HG02759 (cell line): Measurements from ENCODE around the gene SMYD3.

Source experiments
- ATAC-seq: cut with Tn5 transposase; IDR thresholded peaks from one replicate; pipeline ENCODE4 v1.9.1; 2021; ENCODE audit warnings: mild to moderate bottlenecking, moderate library complexity; ENCODE audit not compliant: unreplicated experiment

SMYD3 gene

GRCh38 chr1:246221485-246222255 lies 285.4 kb downstream of the SMYD3 start:
- ATAC-seq, result no peak

DNA sequence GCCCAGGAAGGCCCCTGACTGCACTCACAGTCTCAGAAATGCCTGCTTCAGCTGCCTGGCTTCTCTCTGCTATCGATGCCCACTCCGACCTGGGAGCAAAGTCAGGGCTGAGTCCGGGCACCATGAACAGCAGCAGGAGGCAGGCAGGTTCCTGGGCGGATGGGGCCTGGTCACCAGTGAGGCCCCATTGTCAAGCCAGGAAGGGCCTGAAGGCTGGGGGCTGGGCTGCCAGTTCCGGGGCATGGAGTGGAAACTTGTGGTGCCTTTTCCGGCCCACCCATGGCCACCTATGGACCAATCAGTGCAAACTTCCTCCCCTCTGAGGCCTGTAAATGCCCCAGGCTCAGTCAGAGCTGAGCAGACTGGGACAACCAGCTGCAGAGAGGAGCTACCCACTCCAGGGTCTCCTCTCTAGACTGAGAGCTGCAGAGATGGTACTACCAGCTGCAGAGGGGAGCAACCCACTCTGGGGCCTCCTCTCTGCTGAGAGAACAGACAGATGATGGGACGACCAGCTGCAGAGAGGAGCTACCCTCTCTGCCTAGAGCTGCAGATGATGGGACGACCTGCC lies 286.5 kb downstream of the SMYD3 start:
- no peak for ATAC-seq

DNA sequence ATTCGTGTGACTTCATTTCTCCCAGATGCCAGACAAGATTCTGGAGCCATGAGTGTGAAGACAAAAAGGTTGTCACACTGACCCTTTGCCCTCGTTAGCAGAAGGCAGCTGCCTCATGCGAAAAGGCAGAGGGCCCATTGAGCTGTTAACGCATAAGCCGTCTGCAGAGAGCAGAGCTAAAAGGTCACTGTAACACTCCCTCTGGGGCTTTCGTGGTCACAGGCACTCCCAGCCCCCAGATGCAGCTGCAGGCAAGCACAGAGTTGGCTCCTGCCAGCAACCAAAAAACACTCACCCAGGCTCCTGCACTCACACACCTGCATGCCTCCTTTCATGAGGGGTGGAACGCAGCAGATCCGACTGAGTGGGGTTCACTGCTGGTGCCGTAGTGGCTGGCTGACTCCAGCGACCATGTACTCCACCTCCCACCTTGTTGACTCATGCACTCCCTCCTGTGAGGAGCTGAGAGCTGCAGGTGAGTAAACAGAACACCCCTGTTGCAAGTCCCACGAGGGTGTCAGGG lies 287.5 kb downstream of the SMYD3 start:
- peak; percentile 69 for ATAC-seq

GRCh38 chr1:246218686-246219085 lies 288.4 kb downstream of the SMYD3 start:
- no peak for ATAC-seq

DNA sequence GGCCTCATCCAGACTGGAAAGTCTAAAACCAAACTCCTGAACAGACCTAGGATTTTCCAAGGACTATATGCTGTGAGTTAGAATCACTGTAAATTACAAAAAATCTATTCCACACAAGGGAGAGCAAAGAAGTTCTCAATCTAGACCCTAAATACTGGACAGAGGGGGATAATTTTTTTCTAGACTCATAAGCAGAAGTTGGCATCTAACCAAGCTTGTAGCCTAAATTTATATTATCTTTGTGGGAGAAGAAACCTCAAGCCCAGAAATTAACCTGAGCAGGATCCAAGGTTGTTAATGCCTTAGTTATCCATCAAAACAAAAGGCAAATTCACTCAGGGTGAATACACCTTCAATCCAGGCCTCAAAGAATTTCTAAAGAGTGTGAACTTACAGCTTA lies 290.2 kb downstream of the SMYD3 start:
- no peak for ATAC-seq

GRCh38 chr1:246215510-246215903 lies 291.6 kb downstream of the SMYD3 start:
- ATAC-seq, result no peak

DNA sequence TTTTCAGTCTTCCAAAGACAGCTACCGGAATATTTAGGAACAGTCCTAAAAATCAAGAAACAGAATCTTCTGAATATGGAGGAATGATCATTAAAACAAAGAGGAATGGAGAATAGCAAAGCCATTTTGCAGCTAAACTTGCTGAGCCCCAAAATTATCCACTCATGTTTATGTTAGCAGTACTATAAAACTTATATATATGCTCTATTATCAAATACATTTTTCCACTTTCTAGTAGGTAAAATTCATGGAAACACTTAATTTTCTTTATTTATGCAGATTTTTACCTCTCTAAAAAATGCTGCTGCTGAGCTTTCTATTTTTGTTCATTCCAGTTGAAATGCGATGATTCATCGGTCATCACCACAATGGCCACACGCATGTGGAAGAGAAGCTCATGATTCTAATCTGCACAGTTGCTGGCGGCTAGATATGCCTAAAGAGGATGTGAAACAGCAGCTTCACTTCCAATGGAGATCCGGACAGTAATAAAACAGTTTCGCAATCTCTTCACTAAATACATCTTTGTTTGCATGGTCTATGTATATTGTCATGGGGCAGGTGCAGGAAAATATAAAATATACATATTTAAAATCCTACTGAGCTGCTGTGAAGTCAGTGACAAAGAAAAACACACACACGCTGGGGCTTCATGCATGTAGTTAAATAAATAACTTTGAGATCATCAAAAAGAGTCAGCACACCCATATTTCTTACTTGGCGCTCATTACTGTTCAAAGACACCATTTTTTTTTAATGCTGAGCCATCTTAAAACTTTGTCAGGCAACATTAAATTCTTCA lies 292.2 kb downstream of the SMYD3 start:
- ATAC-seq, result peak; percentile 86

DNA sequence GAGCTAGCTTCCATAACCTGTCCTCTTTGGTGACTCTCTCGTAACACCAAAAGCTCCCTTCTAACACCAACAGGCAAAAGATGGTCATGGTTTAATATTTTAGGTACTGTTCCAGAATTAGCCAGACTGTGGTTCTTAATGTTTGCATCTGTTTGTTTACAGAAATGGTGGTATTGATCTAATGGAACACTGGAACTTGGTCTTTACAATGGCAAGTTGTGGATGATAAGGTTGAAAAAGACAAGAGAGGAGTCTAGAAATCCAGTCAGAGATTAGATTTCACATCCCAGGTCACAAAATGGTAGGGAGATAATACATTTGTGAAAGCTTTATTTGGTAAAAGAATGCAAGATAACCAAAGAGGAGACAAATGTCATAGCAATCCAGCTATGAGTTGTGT lies 293.1 kb downstream of the SMYD3 start:
- no peak for ATAC-seq

- ATAC-seq, result no peak
Observed at GRCh38 chr1:246213502-246213901, 293.6 kb downstream of the SMYD3 start.

DNA sequence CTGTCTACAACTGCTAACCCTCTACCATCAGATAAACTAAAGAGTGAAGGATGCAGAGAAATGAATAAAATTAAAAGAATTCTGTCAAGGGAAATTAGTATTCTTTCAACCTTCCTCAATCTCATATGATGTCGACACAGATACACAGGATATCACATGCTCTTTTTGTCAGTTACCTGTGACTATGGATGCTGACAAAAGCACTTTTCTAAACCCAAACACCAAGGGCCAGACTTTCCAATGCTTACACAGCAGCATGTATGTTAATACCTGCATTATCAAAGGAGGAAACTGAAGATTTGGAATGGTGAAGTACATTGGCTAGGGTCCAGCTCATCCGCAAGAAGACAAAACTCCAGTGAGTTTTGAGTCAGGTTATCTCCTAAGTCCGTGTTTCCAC lies 294.0 kb downstream of the SMYD3 start:
- ATAC-seq, result no peak

DNA sequence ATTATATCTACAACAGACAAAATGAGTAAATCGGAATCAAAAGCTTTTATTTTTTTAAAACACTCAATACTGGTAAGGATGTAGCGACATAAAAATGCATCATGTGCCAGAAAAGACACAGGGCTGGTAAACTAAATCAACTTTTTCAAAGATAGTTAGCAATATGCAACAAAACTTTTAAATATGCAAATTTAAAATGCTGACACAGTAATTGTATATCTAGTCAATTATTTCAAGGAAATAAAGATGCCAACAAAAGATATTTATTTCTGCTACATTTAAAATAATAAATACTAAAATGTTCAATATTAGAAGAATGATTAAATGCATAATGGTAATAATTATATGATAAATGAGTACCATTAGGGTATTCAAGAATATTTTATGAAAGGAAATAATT lies 295.1 kb downstream of the SMYD3 start:
- ATAC-seq, result no peak

DNA sequence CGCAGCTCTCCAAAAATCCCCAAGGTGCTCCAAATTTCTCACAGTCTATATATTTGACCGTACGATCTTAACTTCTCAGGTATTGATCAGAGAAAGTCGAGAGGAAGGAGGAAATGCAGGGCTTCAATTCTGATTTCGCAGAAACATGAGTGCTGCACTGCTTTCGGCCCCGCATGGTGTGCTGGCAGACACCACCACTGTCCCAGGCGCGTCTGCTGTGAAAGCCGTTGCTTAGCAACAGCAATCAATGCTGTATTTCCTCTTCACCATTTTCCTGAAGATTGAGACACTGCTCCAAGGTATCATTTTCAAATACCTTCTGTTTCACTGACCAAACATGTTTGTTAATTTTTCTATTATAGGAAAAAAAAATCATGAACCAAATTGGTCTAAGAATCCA lies 296.3 kb downstream of the SMYD3 start:
- no peak for ATAC-seq

DNA sequence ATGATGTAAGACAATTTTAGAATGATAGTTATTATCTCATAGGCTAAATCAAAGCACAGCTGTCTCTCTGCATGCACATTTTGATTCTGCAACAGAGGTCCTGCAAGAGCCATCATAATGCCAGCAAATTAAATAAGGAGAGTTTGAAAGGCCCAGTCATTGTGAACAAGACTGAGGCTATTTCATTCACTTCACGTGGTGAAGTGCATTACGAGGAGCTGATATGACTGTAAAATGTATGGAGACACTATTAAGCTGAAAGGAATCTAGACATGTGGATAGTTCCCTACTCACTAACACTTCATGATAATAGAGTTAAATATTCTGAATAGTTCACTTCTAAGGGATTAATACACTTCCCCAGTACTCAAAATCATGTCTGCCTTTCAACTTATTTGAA lies 299.0 kb downstream of the SMYD3 start:
- no peak for ATAC-seq

DNA sequence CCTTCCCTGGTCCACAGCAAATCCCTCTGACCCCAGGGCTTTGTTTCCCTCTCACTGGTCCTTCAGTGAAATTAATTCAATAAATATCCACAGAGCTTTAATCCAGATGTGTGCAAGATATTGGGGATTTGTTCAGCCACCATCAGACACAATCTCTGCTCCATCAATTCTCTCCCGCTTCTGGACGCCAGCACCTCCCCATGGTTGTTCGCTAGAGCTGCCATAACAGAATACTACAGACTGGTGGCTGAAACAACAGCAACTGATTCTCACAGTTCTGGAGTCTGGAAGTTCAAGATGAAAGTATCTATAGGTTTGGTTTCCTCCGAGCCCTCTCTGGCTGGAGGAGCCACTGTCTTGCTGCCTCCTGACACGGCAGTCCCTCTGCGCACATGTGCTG lies 303.9 kb downstream of the SMYD3 start:
- ATAC-seq, result no peak

GRCh38 chr1:246200738-246201137 lies 306.3 kb downstream of the SMYD3 start:
- ATAC-seq, result no peak

- ATAC-seq, result no peak
Observed at GRCh38 chr1:246200225-246200624, 306.9 kb downstream of the SMYD3 start.

GRCh38 chr1:246199086-246199645 lies 307.9 kb downstream of the SMYD3 start:
- ATAC-seq, result no peak

GRCh38 chr1:246198115-246198816 lies 308.8 kb downstream of the SMYD3 start:
- ATAC-seq, result no peak

DNA sequence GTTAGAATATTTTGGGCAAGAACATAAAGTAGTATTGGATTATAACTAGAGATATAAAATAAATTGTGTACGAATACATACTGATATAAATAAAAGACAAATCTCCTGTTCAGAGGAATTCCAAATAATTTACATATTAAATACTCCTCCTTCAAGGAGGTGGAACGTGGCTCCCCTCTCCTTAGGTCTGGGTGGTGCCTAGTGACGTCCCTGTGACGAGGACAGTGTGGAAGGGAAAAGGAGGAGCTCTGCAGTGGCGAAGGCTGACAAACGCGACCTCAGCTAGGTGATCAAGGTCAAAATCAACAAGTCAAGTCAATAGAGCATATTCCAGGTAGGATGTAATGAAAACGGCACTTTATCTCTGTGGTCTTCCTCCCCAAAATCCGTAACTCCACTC lies 310.0 kb downstream of the SMYD3 start:
- ATAC-seq, result no peak

- ATAC-seq, result no peak
Observed at GRCh38 chr1:246195296-246195695, 311.8 kb downstream of the SMYD3 start.

GRCh38 chr1:246193537-246193936 lies 313.5 kb downstream of the SMYD3 start:
- no peak for ATAC-seq
